NCI-H2227 treated with DMSO at 0.1 percent for 48 hours (cell line): ENCODE data around the gene CDK5R1.

Source experiments
- DNase-seq: peaks from one replicate; lab custom pipeline; 2025; lab: John Stamatoyannopoulos, UW

CDK5R1 gene

GRCh38 chr17:32471652-32472051 lies 15.1 kb upstream of the CDK5R1 start:
- no peak for DNase-seq

DNA sequence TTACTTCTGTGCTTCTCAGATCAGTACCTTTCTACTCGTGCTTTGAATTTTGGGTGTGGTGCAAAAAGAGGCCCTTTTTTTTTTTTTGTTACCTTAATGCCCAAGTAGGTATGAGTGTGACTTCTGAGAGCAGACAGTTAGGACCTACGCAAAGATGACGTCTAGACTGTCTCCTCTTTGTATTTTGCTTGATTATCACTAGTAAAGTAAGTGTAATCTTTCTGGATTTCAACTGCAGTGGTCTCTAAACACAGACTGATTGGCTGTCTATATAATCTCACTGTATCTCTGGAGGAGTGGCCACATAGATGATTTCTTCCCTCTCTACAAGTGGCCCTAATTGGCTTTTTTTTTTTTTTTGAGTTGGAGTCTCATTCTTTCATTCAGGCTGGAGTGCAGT lies 11.5 kb upstream of the CDK5R1 start:
- no peak for DNase-seq

DNA sequence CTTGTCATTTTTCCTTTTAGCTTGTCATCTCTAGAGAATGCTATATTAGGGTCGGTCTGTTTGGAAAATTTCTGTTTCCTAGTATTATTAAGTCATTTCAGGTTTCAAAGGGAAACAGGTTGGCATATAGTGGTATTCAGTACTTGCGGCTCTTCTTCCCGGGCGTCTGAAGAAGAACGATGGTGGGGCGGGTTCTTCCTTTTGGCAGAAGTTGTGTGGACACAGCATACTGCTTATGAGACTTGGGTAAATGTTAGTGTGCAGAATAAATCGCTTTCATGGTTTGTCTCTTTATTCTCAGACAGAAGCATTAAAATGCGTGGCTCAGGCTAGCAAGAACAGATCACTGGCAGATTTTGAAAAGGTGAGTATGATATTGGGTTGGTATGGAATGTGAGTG lies 9.6 kb upstream of the CDK5R1 start:
- no peak for DNase-seq

DNA sequence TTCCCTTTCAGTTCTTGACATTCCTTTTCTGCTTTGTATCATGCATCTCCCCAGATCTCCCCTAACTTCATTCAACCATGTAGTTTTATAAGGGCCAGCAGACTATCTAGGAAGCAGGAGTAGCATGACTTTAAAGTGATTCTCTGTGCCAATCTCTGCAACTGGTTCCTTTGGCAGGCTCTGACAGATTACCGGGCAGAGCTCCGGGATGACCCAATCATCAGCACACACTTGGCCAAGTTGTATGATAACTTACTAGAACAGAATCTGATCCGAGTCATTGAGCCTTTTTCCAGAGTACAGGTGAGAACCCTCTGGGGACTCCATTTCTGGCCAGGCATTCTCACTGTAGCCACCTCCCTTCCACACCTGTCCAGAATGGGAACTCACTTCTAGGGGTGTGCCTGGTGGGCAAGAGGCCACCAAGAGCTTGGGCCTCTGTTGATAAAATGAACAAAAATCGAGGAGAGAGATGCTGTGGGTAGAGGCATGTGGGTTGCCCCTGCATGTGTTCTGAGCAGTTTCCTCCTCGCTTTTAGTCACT lies 7.6 kb upstream of the CDK5R1 start:
- DNase-seq, result no peak

GRCh38 chr17:32481193-32481592 lies 5.6 kb upstream of the CDK5R1 start:
- DNase-seq, result no peak

- no peak for DNase-seq
Measured at GRCh38 chr17:32482568-32483320, 4.0 kb upstream of the CDK5R1 start.

- peak; percentile 90 for DNase-seq
Measured at GRCh38 chr17:32483451-32484019, 3.3 kb upstream of the CDK5R1 start.

- no peak for DNase-seq
Measured at GRCh38 chr17:32484041-32484461, 2.7 kb upstream of the CDK5R1 start.

DNA sequence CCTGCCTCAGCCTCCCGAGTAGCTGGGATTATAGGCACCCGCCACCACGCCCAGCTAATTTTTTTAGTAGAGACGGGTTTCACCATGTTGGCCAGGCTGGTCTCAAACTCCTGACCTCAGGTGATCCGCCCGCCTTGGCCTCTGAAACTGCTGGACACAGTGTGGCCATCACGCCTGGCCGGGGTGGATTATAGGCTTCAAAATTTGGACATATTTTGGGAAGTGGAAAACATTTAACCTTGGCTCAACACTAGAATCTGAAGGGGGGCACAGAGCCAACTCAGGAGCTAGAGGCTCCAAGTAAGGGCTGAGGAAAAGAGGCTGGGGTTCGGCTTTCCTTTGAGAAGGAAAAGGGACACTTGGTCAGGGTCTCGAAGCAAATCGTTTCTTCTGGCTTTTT lies 2.2 kb upstream of the CDK5R1 start:
- DNase-seq, result no peak

DNA sequence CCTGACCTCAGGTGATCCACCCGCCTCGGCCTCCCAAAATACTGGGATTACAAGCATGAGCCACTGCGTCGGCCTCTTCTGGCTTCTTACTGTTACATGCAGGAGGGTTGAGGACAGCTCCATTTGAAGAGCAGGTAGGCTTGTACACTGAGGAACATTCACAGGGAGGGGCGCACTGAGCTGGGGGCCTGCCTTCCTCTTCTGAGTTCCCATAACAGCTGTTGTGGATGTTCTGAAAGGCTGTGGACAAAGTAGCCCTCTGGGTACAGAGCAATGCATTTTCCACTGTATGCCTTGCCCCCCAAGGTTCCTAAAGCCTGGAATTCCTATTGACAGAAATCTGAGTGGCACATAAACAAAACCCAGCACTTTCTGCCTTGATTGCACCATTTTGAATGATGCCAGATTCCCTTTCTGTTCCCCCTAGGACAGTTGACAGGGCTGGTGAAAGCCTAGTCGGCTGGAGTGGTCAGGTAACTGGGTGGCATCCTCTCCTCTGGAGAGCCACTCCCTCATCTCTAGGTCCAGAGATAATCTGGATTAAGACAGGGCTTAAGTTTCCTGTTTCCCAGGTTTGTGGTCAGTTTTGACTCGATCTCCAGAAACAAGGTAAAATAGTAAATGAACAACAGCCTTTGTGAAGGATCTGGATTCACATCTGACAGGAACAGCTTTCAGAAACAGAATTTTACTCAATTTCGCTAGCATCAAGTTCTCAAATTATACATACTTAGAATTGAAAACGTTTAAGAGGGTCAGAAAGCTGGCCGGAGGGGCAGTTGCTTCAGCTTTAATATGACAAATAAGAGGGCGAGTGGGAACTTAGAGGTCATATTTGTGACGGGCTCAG lies 1.3 kb upstream of the CDK5R1 start:
- DNase-seq, result no peak

- peak; percentile 51 for DNase-seq
Measured at GRCh38 chr17:32486111-32486700, 587 bp upstream of the CDK5R1 start.

GRCh38 chr17:32487473-32488176 lies 832 bp downstream of the CDK5R1 start:
- DNase-seq, result no peak

- DNase-seq, result no peak
Measured at GRCh38 chr17:32488177-32488542, 1.4 kb downstream of the CDK5R1 start.

GRCh38 chr17:32488604-32489180 lies 1.9 kb downstream of the CDK5R1 start:
- DNase-seq, result no peak

DNA sequence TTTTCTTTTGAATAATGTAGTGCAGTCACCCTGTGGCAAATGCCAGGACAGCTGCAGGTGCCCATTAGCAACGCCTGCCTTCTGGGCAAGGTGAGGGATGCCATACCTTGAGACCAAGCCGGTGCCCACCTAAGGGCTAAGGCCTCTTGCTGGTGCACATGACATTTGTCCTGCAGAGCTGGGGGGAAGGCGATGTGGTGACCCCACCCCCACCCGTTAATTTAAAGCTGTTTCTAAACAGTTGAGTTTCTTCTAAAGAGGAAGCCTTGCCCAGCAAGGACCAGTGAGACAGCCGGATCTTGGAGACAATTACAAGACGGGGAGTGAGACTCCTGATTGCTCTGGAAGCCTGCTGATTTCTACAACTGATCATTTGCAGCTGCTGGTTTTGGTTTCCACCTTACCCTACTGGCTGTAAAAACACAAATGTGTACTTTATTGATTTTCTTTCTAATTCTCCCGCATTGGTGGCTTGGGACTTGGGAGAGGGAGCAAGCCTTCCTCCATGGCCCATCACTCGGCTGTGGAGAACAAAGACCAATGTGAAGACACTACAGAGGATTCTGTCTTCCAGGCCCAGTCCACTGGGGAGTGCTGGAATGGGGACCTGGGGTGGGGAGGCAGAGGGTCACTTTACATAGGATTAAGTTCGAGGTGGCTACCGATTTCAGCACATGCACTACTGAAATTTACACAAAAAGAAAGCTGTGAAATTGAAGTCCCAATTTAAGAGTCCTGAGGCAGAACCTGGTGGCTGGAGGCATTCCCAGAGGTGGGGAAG lies 2.7 kb downstream of the CDK5R1 start:
- no peak for DNase-seq

- DNase-seq, result no peak
Measured at GRCh38 chr17:32490101-32490482, 3.3 kb downstream of the CDK5R1 start.

DNA sequence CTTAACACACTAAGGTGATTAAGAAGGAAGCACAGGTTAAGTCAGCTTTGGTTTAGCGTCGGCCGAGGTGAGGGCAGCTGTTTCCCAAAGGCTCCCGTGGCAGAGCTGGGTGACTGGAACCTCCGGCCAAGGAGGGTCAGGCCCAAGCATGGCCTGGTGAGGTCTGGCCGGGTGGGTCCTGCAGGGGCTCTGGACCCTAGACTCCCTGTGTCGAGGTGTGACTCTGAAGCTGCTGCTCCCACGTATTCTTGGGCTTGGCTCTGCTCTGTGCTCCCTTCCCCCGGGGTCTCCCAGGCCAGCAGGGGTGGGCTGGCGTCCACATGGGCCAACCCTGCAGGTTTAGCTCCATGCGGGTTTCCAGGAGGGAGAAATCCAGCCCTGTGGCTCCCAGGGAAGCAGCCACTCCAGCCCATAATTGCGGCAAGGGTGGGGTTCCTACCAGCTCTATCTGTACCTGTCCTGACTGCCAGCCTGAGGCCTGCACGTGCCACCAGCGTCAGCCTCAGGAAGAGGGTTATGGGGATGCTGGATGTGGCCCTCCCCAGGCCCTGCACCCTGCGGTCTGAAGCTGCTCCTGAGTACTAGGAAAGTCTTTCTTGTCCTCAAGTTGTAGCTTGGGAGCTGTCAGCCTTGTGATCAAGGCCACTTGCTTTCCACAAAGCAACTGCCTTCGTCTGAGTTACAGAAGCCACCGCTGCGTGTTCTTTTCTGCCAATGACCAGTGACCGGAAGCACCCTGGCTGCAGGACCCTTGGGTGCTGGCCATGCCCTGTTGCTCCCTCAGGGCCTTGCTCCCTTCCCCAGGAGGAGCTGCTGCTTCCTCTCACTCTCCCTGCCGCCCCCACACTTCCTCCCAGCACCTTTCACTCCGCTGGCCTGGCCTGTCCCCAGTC lies 4.8 kb downstream of the CDK5R1 start:
- DNase-seq, result no peak

DNA sequence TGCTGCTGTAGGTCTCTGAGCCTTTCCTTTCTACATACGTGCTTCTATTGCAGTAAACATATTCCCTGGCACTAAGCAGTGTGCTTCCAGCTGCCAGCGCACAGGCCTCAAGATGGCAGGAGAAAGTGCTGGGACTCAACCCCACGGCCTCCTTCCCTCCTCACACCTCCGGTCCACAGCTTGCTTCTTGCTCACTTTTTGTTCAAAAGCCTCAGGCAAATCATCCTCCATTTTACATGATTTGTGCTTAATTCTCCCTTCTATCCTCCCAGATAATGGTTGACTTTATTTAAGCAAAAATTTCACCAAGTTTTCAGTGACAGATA lies 5.4 kb downstream of the CDK5R1 start:
- DNase-seq, result no peak

DNA sequence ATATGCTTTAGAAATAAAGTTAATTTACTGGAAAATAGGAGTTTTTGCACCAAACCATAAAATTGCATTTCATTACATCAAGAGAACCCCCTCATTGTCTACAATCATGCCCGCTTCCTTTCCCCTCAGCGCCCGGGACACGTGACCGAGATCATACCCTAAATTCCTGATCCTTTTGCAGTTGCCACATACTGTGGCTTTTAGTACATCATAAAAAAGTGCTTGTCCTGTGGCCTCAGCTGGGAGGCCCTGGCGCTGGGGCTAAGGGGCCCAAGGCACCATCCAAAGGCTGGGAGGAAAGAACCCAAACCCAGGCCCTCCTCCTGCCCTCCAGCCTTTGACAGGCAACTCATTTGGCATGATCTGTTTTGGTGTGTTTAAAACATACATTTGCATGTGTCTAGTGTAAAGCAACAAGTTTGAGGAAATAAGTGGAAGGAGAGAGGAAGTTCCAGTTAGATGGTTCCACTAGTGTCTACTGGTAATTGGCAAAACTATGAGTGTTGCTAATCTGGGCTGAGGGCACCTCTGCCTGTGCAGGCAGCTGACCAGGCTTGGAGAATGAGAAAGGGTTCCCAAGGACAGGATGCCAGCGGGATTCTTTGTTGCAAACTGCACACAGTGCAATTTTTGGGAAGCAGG lies 6.0 kb downstream of the CDK5R1 start:
- no peak for DNase-seq
